ENCODE data around the gene EXOC2.

GRCh38 chr6:474453-475185, 218.3 kb downstream of the EXOC2 start:
- TF ChIP-seq POLR2A (IDR thresholded peaks at IDR 0.05), result no peak
- TF ChIP-seq CTCF (IDR thresholded peaks at IDR 0.05), result no peak
